Measurements from ENCODE around the gene VPS9D1.

VPS9D1 gene, protein sequence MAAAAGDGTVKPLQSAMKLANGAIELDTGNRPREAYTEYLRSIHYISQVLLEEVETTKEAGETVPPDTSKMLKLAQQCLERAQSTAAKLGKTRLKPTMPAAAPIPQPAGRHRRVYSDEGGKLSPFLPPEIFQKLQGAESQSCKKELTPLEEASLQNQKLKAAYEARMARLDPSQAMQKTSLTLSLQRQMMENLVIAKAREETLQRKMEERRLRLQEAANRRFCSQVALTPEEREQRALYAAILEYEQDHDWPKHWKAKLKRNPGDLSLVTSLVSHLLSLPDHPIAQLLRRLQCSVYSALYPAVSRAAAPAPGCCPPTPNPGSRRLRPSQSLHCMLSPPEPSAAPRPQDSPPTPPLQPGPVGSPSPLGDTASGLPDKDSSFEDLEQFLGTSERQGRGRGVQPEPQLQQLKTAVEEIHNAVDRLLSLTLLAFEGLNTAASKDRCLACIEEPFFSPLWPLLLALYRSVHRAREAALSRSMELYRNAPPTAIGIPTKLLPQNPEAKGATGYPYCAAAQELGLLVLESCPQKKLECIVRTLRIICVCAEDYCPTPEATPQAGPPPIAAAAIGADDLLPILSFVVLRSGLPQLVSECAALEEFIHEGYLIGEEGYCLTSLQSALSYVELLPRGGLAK

DNA sequence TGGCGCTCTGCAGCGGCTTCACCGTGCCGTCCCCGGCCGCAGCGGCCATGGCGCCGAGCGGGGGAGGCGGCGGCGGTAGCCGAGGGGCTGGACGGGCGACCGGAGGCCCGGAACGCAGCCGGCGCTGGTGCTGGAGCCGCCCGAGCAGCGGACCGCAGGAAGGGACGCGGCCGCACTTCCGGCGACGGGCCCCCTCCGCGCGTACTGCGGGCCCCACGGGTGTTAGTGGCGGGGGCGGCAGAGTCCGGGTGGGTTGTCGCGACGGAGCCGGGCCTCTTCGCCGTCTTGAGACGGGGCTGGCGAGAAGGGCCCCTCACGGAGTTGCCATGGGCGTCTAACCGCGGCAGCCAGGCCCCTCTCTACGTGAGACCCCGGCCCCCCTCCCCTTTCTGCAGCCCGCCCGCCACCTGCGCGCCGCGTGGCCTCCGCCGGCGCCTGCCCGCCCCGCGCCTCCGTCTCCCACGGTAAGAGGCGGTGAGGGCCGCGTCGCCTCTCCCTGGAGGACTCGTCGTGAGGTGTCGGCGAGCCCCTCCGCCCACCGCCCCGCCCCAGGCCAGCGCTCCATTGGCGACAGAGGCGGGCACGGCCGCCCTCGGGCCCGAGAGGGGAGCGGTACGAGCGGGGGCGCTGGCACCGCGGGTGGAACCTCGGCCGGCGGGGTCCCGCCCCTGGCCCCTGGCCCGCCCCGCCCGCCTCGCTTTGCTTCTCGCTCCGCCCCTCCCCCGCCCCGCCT lies at the start of gene VPS9D1, which contains the start of gene ZNF276:
TSS of gene VPS9D1 (minus strand) at position 86 of the 733 bp plus-strand sequence. CDS start at position 49, 37 bp downstream.
TSS of gene ZNF276 (plus strand) at position 725 of the 733 bp plus-strand sequence. CDS start 104 bp downstream, outside the sequence.
- DNase-seq, result peak; percentile 75

DNA sequence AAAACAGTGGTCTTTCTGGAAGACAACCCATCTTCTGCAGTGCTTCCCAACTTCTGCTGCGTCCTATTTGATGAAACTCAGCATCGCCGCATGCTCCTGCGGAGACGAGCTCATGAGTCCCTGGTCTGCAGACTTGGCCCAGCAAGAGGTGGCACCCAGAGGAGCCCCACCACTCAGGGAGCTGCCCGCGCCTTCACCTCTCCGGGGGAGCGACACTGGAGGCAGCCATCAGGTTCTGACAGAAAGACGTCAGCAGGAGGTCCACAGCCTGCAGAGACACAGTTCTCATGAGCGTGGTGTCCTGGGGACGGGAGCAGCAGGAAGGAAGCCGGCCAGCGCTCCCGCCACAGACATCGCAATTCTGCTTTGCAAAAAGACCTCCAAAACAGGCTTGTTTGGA lies 49.7 kb upstream of the VPS9D1 start:
- no peak for DNase-seq

DNA sequence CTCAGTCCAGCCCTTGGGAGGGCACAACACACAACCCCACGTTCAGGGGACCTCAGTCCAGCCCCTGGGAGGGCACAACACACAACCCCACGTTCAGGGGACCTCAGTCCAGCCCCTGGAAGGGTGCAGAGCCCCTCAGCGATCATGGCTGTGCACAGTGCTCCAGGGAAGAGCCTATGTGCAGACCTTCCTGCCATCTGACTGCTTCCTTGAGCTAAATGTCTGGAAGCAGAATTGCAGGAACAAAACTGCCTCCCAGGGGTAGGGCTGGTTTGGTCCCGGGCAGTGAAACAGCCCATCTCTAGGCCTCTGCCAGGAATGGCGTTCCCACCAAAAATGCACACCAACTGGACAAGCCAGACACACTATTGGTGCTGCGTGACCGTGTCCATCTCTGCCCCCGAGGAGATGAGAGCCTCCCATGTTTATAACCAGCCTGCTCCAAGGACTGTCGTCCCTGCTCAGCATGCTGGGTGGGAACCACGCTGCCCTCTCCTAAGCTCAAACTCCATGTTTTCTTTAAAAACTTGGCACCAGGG lies 44.7 kb upstream of the VPS9D1 start:
- DNase-seq, result no peak

DNA sequence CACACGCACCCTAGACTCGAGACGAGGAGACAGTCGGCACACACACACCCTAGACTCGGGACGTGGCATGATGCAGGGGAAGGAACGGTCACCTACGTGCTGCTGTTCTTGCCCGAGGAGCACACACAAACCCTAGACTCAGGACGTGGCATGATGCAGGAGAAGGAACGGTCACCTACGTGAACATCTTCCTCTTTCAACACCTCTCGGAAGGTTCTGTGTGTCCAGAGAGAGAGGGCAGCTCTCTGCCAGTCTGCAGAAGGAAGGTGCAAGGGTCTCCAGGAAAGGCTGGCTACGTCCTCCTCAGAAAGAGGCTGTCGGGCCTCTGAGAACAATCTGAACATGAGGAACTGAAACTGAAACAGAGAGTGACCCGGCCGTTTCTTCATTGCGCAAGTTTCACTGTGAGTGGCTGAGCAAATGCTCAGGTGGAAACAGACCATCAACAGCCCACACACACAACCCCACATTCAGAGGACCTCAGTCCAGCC lies 44.1 kb upstream of the VPS9D1 start:
- DNase-seq, result no peak

DNA sequence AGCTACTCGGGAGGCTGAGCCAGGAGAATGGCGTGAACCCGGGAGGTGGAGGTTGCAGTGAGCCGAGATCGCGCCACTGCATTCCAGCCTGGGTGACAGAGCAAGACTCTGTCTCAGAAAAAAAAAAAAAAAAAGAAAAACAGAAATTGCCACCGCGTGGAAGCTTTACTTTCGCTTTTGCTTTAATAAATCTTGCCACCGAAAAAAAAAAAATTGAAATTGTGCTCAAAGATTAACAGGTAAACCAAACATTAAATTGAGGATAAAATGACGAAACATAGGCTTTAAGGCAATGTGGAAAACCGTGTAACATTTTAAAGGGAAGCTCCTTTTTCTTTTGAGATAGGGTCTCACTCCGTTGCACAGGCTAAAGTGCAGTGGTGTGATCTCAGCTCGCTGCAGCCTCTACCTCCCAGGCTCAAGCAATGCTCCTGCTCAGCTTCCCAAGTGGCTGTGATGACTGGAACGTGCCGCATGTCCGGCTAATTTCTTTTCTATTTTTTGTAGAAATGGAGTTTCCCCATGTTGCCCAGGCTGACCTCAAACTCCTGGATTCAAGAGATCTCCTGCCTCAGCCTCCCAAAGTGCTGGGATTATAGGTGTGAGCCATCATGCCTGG lies 40.7 kb upstream of the VPS9D1 start:
- no peak for DNase-seq

DNA sequence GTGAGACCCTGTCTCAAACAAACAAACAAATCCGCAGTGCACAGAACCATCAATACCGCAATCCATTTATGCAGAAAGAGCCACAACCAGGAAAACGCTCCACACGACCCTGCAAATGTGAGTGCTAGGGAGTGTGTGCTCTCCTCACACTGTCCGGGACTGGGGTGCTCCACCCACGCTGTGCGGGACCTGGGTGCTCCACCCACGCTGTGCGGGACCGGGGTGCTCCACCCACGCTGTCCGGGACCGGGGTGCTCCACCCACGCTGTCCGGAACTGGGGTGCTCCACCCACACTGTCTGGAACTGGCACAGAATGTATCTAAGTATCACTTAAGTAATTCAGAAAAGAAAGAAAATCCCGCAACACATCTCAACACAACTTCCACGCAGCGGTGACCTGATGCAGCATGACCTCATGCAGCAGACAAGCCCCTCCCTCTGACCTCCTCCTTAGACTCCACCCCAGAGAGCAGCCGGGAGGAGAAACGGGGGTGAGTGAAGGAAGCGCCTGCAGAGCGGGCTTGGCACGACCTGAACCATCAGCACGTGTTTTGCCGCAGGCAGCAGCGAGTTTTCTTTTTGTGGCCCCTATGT lies 39.1 kb upstream of the VPS9D1 start:
- DNase-seq, result no peak

DNA sequence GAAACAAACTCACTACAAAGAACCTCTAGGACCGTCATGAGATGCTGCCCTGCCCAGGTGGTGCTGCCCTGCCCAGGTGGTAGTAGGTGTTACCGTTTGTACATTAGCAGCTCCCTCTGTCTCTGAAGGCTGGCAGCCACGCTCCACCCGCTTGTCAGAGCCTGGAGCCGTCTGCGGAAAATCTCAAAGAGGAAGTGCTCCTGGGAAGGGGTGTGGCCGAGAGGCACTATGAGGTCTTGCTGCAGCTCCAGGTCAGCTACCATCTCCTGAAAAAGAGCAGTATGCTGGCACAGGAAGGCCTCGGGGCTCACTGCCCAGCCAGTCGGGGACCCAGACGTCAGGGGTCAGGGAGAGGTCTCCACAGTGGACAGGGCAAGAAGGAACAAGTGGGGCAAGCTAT lies 28.9 kb upstream of the VPS9D1 start:
- no peak for DNase-seq

DNA sequence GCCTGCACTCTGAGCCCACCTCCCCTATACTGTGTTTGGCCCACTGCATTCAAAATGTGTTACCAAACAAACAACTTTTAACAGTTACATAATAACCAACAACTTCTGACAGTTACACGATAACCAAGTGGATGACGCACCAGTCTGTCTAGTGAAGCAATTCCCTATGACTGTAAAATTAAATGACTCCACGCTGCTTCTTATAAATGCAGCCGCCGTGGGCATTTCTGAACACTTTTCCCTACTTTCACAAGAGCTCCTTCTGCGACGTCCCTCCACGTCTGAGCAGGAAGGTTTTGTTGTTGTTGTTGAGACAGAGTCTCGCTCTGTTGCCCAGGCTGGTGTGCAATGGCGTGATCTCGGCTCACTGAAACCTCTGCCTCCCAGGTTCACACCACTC lies 28.2 kb upstream of the VPS9D1 start:
- DNase-seq, result no peak

DNA sequence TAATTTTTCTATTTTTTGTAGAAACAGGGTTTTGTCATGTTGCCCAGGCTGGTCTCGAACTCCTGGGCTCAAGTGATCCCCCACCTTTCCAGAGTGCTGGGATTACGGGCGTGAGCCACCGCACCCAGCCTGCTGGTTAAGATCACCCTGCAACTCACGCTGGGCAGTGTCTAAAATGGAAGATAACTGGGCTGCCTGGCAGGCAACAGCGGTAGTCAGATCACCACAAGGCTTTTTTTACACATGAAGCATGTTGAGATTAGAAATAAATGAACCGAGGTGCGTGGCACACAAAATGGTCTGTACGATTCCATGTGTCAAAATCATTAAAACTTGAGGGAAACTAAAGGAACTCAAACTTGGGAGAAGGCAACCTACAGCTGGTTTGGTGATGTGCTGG lies 27.4 kb upstream of the VPS9D1 start:
- no peak for DNase-seq

DNA sequence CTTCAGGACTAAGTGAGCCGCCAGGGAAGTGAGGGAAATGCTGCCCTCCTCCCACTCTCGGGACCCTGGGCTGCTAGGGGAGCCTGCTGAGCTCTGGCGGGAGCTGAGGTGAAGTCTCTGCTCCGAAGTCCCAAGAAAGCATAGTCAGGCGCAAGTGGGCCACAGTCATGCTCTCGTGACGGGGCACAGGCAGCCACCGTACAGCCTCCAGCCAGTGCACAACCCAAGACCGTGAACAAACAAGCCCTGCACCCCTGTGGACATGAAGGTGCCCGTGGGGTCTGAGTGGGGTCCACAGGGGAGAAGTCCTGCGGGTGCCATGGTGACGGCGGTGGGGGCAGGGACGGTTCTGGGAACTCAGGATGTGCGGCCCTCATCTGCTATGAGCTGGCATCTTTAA lies 25.3 kb upstream of the VPS9D1 start:
- no peak for DNase-seq

DNA sequence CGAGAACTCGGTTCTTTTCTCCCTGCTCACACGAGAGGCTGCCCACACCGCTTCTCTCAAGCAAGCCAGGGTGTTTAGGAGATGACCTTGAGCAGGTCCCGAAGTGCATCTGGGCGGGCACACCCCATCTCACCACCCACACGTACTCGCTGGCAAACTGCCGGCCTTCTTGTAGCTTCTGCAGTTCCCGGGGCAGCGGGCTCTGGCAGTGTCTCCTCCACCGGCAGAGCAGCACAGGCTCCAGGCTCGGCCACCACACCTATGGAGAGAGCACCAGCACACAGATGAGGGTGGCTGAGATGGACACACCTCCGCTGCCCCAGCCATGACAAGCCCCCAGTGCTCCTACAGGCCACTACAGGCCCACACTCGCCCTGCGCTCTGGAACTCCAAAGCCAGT lies 24.1 kb upstream of the VPS9D1 start:
- no peak for DNase-seq

DNA sequence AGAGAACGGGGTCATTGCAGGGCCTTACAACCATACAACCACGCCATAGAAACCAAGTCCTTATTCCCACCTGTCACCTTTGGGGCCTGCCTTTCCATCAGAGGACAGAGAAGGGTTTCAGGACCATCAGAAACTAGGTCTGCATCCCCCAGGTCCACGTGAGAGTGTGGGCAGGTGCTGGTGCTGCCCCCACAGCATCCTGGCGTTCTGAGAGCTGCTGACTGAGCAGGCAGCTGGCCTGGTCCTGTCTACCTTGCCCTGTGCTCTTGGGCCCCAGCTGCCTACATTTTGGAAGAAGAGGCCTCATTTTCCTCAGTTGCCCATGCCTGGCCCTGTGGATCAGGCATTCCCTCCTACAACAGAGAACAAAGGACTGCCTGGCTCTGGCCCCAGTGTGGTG lies 22.2 kb upstream of the VPS9D1 start:
- DNase-seq, result no peak

DNA sequence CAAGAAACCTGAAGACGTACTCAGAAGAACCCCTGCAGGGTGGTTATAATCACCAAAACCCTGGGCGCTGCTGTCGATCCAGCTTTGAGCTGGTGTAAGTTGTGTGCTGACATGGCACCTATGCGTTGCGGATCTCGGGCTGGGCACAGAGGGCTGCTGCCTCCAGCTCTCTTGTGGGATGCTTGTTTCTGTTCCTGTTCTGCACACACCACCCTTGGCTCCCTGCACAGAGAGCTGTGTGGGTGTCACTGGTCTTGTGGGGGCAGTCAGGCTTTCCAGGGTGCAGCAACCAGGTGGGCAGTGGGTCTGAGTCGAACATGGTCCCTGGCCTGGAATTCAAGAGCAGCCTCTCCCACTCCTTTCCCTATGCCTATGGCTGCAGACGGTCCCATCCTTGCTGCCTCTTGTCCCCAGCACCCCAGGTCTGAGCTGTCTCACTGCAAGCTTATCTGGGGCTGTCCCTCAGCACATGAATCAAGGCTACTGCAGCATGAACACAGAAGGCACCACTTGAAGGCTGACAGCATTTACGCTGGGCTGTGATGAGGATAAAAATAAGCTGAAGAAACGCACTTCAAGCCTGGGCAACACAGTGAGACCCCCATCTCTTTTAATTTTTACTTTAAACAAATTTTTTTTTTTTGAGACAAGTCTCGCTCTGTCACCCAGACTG lies 20.8 kb upstream of the VPS9D1 start:
- no peak for DNase-seq

DNA sequence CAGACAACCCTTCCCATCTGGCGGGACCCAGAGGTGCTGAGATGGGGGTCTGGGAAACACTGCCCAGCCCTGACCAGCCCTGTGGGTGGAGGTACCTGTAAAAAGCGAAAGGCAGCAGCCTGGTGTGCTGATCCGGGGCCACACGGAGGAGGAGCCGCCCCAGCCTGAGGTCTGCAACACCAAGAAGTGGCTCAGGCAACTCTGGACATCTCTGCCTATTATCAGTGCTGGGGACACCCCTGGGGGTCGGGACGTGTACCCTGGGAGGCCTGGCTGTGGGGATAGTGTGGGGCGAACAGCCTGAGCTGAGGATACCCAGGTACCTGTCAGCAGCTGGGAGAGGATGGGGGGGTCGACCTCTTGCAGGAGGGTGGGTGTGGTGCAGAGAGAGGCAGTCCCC lies 18.7 kb upstream of the VPS9D1 start:
- DNase-seq, result no peak

DNA sequence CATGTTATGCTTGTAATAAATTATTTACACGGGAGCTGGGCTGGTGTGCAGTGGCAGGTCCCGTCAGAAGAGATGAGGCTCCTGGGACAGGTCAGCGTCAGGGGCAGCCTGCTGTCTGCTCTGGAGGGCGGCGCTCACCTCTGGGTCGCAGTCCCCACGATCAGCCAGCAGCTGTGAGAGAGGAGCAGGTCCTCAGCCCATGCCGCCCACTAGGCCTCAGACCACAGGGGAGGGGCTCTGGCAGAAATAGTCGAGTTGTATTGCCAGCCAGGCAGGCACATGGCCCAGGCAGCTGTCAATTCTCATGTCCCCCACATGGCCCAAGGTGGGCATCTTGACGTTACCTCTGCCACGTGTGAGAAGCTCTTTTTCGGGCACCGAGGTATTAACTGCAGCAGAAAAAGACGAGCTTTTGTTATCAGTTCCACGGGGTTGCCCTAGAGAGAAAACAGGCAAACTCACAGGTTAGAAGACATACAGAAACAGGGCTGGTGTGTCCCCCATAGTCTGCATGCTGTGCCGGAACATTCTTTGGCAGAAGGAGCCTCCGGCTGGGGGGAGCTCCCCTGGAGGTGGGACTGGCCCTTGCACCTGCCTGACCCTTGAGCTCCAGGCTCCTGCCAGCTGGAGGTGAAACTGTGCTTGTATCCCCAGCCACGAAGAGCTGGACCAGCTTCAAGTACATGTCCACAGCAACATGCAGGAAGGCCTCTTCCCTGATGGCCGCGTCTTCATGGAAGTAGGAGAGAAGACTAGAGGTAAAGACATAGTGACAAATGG lies 18.0 kb upstream of the VPS9D1 start:
- DNase-seq, result no peak

DNA sequence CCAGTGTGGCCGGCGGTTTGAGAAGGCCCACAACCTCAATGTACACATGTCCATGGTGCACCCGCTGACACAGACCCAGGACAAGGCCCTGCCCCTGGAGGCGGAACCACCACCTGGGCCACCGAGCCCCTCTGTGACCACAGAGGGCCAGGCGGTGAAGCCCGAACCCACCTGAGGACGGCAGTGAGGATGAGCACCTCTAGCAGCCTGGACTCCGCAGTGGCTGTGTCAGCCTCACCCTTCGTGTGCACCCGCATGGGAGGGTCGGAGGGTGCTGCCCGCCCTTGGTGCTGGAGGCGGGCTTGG lies 17.3 kb upstream of the VPS9D1 start:
- no peak for DNase-seq

DNA sequence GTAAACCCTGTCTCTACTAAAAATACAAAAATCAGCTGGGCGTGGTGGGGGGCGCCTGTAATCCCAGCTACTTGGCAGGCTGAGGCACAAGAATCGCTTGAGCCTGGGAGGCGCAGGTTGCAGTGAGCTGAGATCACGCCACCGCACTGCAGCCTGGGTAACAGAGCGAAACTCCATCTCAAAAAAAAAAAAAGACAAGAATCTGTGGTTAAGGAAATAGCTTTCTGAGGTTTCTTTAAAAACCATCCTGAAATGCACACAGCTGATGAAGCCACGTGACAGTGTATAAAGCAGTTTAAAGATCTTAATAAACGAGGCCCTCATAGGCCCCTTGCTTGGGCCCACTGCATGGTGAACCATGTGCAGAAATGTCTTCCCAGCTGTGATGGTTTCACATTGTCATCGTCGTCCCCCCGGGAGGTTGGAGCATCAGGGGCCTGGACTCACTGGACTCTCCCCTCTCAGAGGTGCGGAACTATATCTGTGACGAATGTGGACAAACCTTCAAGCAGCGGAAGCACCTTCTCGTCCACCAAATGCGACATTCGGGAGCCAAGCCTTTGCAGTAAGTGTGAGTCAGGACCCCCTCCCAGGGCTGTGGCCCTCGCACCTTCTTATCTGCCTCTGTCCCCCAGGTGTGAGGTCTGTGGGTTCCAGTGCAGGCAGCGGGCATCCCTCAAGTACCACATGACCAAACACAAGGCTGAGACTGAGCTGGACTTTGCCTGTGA lies 16.8 kb upstream of the VPS9D1 start:
- DNase-seq, result no peak

DNA sequence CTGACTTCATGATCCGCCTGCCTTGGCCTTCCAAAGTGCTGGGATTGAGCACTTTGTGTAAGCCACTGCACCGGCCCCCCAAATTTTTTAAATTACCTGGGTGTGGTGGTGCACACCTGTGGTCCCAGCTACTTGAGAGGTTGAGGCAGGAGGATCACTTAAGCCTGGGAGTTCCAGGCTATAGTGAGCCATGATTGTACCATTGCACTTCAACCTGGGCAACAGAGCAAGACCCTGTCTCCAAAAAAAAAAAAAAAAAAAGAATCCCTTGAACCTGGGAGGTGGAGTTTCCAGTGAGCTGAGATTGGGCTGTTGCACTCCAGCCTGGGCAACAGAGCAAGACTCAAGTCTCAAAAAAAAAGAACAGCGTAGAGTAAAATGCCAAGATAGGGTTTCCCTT lies 15.9 kb upstream of the VPS9D1 start:
- DNase-seq, result no peak

DNA sequence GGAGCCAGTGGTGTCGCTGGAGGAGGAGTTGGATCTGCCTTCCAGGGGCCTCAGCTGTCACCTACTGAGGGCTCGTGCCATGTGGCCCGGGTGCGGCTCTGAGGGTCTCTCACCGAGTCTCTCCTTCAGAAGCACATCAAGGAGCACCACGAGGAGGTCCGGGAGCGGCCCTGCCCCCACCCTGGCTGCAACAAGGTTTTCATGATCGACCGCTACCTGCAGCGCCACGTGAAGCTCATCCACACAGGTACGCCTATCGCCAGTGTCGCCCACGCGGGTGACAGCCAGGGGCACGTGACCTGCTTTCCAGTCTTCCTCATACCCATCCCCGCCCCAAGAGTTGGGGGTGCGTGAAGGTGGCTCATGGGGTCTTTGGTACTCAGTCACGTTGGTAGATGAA lies 13.1 kb upstream of the VPS9D1 start:
- DNase-seq, result no peak

DNA sequence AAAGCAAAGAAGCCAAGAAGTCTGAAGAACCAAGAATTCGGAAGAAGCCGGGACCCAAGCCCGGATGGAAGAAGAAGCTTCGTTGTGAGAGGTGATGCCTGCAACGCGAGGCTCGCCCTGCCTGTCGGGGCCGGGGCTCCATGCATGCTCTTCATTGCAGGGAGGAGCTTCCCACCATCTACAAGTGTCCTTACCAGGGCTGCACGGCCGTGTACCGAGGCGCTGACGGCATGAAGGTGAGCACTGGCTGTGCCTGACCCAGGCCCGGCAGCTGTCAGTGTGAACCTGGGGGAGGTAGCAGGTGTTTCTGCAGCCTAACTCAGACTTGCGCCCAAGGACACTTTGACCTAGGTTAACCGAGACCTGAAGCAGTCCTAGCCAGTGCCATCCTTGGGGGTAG lies 12.6 kb upstream of the VPS9D1 start:
- DNase-seq, result no peak

DNA sequence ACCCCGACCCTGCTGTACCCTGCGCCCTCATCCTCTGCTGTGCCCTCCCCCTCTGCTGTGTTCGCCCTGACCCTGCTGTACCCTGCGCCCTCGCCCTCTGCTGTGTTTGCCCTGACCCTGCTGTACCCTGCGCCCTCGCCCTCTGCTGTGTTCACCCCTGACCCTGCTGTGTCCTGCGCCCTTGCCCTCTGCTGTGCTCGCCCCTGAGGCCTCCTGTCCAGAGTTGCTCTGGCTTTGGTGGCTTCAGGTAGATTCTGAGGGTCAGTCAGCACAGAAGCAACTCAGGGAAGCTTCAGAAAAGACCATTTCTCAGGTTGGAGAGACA lies 12.2 kb upstream of the VPS9D1 start:
- no peak for DNase-seq
